ENCODE measurements around the gene CD96.
"Not testable (repeated sequence)": the region's sequence is repeated elsewhere in the genome, so short reads cannot be mapped to it uniquely, and the experiment has no call there.

The CD96 gene

DNA sequence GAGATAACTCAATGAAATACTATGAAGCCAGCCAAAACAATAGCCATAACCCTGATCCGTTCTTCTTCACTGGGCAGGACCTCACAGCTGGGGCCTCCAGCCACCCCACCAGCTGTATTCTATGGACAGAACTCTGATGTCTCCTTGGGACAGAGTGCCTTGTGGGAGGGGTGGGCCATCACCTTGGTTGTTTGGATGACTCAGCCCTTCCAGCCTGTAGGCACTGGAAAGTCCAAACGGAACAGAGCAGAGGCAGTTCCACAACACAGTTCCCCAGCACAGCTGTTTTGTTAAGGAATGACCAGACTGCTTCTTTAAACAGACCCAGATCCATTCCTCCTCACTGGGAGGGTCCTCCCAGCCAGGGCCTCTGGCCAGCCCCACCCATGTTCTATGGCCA, 85.1 kb downstream of the CD96 start:
- no peak for DNase-seq (ENCODE audit: low spot score)

DNA sequence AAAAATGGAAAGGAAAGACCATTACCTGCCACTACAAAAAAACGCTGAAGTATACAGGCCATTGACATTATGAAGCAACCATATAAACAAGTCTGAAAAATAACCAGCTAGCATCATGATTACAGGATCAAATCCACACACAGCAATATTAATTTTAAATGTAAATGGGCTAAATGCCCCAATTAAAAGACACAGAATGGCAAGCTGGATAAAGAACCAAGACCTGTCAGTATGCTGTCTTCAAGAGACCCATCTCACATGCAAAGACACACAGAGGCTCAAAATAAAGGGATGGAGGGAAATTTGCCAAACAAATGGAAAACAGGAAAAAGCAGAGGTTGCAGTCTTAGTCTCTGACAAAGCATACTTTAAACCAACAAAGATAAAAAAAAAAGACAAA, 87.0 kb downstream of the CD96 start:
- not testable (repeated sequence) for DNase-seq (ENCODE audit: low spot score)

DNA sequence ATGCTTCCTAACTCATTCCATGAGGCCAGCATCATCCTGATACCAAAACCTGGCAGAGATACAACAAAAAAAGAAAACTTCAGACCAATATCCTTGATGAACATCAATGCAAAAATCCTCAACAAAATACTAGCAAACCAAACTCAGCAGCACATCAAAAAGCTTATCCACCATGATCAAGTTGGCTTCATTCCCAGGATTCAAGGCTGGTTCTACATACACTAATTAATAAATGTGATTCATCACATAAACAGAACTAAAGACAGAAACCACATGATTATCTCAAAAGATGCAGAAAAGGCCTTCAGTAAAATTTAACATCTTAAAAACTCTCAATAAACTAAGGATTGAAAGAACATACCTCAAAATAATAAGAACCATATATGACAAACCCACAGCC, 88.6 kb downstream of the CD96 start:
- DNase-seq (ENCODE audit: low spot score) = not testable (repeated sequence)

DNA sequence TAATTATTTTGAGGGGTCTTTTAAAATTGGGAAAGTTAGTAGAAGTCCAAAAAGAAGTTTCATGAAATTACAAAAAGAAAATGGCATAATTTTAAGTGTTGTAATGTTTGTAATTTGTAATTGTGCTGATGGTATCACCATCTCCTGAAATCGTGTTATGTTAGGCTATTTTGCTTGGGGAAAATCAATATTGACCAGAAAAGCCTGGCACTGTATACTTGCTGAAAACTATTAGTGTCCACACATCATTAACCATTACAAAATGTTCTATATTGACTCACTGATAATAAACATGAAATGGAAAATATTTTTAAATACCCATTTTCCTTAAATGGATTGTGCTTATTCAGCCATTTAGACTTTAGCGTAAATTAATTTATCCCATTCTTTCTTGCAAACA, 93.4 kb downstream of the CD96 start:
- no peak for DNase-seq (ENCODE audit: low spot score)

DNA sequence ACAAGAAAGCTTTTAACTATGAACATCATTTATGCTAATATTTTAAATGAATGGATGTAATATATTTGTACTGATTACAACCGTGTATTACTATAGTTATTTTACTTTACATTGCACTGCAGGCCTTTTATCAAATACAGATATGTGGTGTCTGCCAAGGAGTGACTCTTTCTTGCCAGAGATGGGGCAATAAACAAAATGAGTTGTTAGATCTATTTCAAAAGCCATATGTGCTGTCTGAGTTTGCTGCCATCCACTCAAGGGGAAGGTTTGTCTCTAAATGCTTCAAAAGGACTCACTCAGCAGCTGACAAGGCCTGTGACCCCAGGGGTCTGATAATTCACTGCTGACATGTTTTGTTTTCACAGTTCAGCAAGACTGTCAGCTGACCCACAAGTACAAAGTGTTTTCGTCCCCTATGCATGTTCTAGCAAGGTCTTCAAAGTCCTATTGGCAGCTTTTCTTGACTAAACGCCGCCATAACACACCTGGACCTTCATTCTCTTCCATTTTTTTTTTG, 94.4 kb downstream of the CD96 start:
- no peak for DNase-seq (ENCODE audit: low spot score)

GRCh38 chr3:111639316-111639715, 97.3 kb downstream of the CD96 start:
- DNase-seq (ENCODE audit: low spot score) = no peak

DNA sequence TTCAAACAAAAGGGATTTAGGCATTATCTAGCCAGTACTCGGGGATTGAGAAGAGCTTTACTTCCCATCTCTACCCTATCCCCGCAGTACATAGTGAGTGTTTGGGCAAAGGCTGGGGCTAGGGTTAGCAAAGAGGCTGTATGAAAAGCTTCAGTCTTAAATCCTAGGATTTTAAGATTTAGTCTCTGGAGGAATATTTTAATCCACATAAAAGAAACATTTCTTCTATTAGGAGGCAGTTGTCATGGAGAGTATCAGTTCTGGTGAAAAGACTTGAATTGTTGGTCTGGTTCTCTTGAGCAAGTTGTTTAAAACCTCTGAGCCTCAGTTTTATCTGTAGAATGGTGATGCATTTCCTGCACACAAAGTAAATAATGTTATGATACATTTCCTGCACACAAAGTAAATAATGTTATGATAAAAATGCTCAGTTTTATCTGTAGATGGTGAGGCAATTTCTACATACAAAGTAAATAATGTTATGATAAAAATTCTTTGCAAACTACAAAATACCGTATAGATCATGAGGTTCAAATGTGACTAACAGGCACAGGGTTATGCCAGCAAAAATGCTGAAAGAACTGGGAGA, 107.1 kb downstream of the CD96 start:
- DNase-seq (ENCODE audit: low spot score) = no peak

DNA sequence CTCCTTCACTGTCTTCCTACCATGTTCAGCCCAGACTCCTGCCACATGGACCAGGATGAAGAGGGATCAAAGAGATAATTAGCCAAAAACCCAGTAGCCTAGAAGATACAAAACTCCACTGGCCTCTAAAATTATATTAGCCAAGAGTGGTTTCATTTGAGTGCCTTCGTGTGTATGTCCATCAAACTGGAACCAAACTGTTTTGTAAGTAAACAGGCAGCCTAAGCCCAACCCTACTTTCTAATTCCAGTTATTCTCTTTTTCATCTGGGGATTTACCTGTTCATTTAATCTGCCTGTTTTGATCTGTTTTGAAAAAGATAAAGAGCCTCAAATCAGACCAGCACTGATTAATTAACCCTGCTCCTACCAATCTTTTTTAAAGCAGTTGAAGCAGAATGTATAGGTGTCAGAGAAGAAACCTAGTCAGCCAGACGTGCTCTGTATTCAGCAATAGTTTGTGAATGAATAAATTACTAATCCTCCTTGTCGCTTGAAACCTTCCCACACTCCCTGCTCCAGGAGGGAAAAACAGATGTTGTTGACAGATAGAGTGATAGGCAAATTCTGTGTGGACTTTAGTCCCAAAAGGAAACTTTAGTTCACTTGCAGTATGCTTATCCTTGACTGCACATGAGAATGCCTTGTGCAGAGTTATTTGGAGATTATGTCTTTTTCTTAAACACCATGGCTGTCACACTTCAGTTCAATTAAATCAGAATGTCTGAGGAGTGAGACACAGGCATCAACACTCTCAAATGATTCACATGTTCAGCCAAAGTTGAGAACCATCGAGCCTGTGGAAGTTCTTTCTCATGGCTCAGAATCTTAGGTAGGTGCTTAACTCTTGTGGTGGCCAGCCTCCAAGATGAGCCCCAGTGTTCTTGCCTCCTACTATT, 108.6 kb downstream of the CD96 start:
- DNase-seq (ENCODE audit: low spot score) = no peak

GRCh38 chr3:111652492-111653180, 110.6 kb downstream of the CD96 start:
- no peak for DNase-seq (ENCODE audit: low spot score)

DNA sequence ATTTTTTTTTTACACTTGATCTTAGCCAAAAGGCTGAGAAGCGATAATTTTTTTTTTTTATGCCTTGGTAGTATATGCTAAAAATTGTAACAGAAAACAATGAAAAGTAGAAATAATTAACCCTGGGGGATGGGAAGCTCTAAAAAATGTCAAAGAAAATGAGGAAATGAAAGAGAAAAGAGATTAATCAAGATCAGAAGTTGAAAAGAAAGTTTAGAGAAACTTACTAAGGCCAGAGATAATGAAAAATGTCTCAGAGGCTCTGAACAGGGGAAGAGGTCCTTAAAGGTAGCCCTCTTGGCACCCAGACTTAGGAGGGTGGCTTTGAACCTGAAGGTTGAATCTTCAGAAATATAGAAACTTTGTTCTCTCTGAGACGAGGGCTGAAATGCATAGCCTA, 111.8 kb downstream of the CD96 start:
- no peak for DNase-seq (ENCODE audit: low spot score)

- no peak for DNase-seq (ENCODE audit: low spot score)
Observed at GRCh38 chr3:111662012-111662411, 120.0 kb downstream of the CD96 start.

DNA sequence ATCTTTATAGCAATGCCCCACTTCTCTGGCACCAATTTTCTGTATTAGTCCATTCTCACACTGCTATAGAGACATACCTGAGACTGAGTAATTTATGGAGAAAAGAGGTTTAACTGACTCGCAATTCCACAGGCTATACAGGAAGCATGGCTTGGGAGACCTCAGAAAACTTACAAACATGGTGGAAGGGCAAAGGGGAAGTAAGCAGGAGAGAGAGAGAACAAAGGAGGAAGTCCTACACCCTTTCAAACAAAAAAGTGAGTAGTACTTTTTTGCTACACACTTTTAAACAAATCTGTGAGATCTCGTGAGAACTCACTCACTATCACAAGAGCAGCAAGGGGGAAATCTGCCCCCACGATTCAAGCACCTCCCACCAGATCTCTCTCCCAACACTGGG, 120.9 kb downstream of the CD96 start:
- DNase-seq (ENCODE audit: low spot score) = no peak

GRCh38 chr3:111666041-111666735, 124.2 kb downstream of the CD96 start:
- no peak for DNase-seq (ENCODE audit: low spot score)

- no peak for DNase-seq (ENCODE audit: low spot score)
Observed at GRCh38 chr3:111667170-111667569, 125.2 kb downstream of the CD96 start.

DNA sequence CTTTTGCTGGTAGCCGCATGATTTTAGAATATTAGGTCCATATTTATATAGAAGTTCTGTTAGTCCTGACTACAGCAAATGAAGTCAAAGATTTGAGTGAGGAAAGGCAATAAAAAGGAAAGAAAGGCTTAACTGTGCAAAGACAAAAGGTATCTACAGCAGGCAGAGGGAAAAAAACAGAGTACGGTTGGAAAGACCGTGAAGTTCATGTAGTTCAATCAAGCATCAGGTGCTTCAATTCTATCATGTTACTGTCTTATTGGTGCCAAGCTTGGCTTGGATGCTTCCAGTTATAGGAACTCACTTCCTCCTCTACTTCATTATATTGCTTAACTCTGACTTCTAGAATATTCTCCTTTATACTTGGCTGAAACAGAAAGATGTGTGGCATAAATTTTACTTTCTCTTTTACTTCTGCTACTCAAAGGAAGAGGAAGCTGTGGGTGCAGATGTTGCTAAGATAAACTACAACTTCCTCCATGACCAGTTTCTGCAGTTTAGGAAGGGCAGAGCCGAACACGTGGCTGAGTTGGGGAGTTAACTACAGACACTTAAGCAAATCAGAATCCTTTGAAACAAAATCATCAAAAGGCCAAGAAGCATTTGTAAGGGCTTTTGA, 125.7 kb downstream of the CD96 start:
- no peak for DNase-seq (ENCODE audit: low spot score)

GRCh38 chr3:111668326-111668725, 126.3 kb downstream of the CD96 start:
- no peak for DNase-seq (ENCODE audit: low spot score)

GRCh38 chr3:111668888-111669488, 127.0 kb downstream of the CD96 start:
- no peak for DNase-seq (ENCODE audit: low spot score)

- DNase-seq (ENCODE audit: low spot score) = no peak
Observed at GRCh38 chr3:111669926-111670630, 128.1 kb downstream of the CD96 start.

GRCh38 chr3:111672461-111672860, 130.5 kb downstream of the CD96 start:
- DNase-seq (ENCODE audit: low spot score) = not testable (repeated sequence)

DNA sequence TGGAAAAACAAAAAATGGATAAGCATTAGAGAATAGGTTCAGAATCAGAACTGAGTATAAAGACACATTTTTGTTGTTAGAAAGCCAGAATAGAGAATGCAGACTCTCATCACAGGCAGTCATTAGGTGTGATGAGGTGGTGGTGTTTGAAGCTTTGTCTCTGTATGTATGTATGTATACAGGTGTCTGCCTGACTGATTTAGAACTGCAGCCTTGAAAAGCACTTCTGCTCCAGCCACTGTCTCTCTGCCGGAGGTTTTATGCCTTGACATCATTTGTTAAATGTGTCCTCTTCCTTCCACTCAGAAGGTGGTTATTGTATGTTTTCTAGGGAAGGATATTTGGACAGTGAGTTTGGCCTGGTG, 133.8 kb downstream of the CD96 start:
- no peak for DNase-seq (ENCODE audit: low spot score)

Measured in HuH-7.5 (cell line).